Fibroblast of gingiva (primary cell): ENCODE measurements around the gene CACNA1H.
A peak's percentile ranks its signal among the peaks of the same experiment; 100 is the strongest.

Experiments
- DNase-seq: peaks from one replicate; pipeline ENCODE4 v3.0.0-alpha.2; 2011; ENCODE audit warnings: low read depth

CACNA1H gene

GRCh38 chr16:1152651-1153259, at the start of gene CACNA1H:
Gene CACNA1H, plus strand, starts transcription at chr16:1153106. Its CDS starts 632 bp downstream, at chr16:1153738.
- no peak for DNase-seq

GRCh38 chr16:1103636-1103980, 49.3 kb upstream of the CACNA1H start:
- DNase-seq = no peak

- peak; percentile 16 for DNase-seq
Measured at GRCh38 chr16:1105888-1106620, 46.9 kb upstream of the CACNA1H start.

- DNase-seq = no peak
Measured at GRCh38 chr16:1106659-1107058, 46.2 kb upstream of the CACNA1H start.

GRCh38 chr16:1107141-1107540, 45.8 kb upstream of the CACNA1H start:
- no peak for DNase-seq

GRCh38 chr16:1107731-1108130, 45.2 kb upstream of the CACNA1H start:
- no peak for DNase-seq

GRCh38 chr16:1108299-1109252, 44.3 kb upstream of the CACNA1H start:
- peak; percentile 27 for DNase-seq

GRCh38 chr16:1109648-1110047, 43.3 kb upstream of the CACNA1H start:
- DNase-seq = no peak

- DNase-seq = no peak
Measured at GRCh38 chr16:1112506-1113184, 40.3 kb upstream of the CACNA1H start.

- no peak for DNase-seq
Measured at GRCh38 chr16:1113489-1113888, 39.4 kb upstream of the CACNA1H start.

- DNase-seq = no peak
Measured at GRCh38 chr16:1113889-1114526, 38.9 kb upstream of the CACNA1H start.

GRCh38 chr16:1116693-1117077, 36.2 kb upstream of the CACNA1H start:
- DNase-seq = no peak

GRCh38 chr16:1117176-1117900, 35.6 kb upstream of the CACNA1H start:
- no peak for DNase-seq

- no peak for DNase-seq
Measured at GRCh38 chr16:1117926-1118325, 35.0 kb upstream of the CACNA1H start.

GRCh38 chr16:1119129-1119528, 33.8 kb upstream of the CACNA1H start:
- DNase-seq = no peak

GRCh38 chr16:1119766-1120576, 32.9 kb upstream of the CACNA1H start:
- DNase-seq = no peak

- no peak for DNase-seq
Measured at GRCh38 chr16:1120577-1120941, 32.3 kb upstream of the CACNA1H start.

- DNase-seq = no peak
Measured at GRCh38 chr16:1121009-1121408, 31.9 kb upstream of the CACNA1H start.

- no peak for DNase-seq
Measured at GRCh38 chr16:1121601-1122397, 31.1 kb upstream of the CACNA1H start.
